T47D (cell line): Measurements from ENCODE around the gene ANP32E.
"Not testable (repeated sequence)": the region's sequence is repeated elsewhere in the genome, so short reads cannot be mapped to it uniquely, and the experiment has no call there.

Source experiments
- DNase-seq, 2 experiments: peaks; one replicate each; pipeline versions ENCODE4 v3.0.0 to v3.0.0-alpha.2; 2011 to 2012; ENCODE audit warnings: low read depth in 1 of 2, low spot score in 1 of 2
- JUND ChIP-seq: IDR thresholded peaks from 2 replicates; pipeline ENCODE4 v1.6.1; 2012; ENCODE audit warnings: low read depth
- in situ Hi-C: cut with HindIII; loops from 2 replicates; pipeline ENCODE4 v1.10.0; 2016; ENCODE audit warnings: low sequenced_read_pairs, low pct_unique_long_range_greater_than_20kb

Gene ANP32E

GRCh38 chr1:150263549-150263948, 27.6 kb upstream of the ANP32E start:
- no peak for DNase-seq
- in situ Hi-C loops: no loop called here
- no peak for TF ChIP-seq JUND

- no peak for TF ChIP-seq JUND
- DNase-seq: no peak
- in situ Hi-C loops: no loop called here
Observed at GRCh38 chr1:150262388-150263320, 26.7 kb upstream of the ANP32E start.

GRCh38 chr1:150261367-150261766, 25.5 kb upstream of the ANP32E start:
- TF ChIP-seq JUND: no peak
- in situ Hi-C loops: no loop called here
- DNase-seq: no peak

GRCh38 chr1:150259758-150260669, 24.1 kb upstream of the ANP32E start:
- peak in 1 of 2 experiments; percentile 72 for DNase-seq
- no peak for TF ChIP-seq JUND
- in situ Hi-C loops: no loop called here

- no peak for DNase-seq
- no peak for TF ChIP-seq JUND
- in situ Hi-C loops: no loop called here
Observed at GRCh38 chr1:150259217-150259616, 23.3 kb upstream of the ANP32E start.

- in situ Hi-C loops: no loop called here
- TF ChIP-seq JUND: no peak
- no peak for DNase-seq
Observed at GRCh38 chr1:150257624-150258585, 22.0 kb upstream of the ANP32E start, which contains the start of gene CA14. CA14 (plus strand) TSS chr1:150257774; CDS start chr1:150258129, 355 bp downstream.

GRCh38 chr1:150256554-150257341, 20.8 kb upstream of the ANP32E start:
- no peak for DNase-seq
- no peak for TF ChIP-seq JUND
- in situ Hi-C loops: no loop called here

GRCh38 chr1:150256198-150256553, 20.3 kb upstream of the ANP32E start:
- DNase-seq: no peak
- in situ Hi-C loops: no loop called here
- TF ChIP-seq JUND: no peak

- TF ChIP-seq JUND: no peak
- no peak for DNase-seq
- in situ Hi-C loops: no loop called here
Observed at GRCh38 chr1:150249936-150250335, 14.0 kb upstream of the ANP32E start.

- in situ Hi-C loops: no loop called here
- TF ChIP-seq JUND: no peak
- DNase-seq: no peak
Observed at GRCh38 chr1:150243003-150243402, 7.1 kb upstream of the ANP32E start.

- TF ChIP-seq JUND: no peak
- in situ Hi-C loops: no loop called here
- DNase-seq: no peak
Observed at GRCh38 chr1:150237746-150238145, 1.8 kb upstream of the ANP32E start.

- DNase-seq, in situ Hi-C loops: not testable (repeated sequence)
Observed at GRCh38 chr1:150237176-150237575, 1.3 kb upstream of the ANP32E start.
